Skeletal muscle cell (primary cell): Measurements from ENCODE around the gene SYT6.

Source experiments
- DNase-seq: peaks from one replicate; pipeline ENCODE4 v3.0.0-alpha.2; 2010; ENCODE audit warnings: low read depth
- H3K4me3 ChIP-seq: 2 replicates; pipeline ENCODE4 v1.5.1; 2011; ENCODE audit warnings: low read depth, mild to moderate bottlenecking, control low read depth, low read length, moderate library complexity

SYT6 gene

GRCh38 chr1:114153261-114154145 is at the start of gene SYT6:
Gene SYT6, minus strand, starts transcription at chr1:114153869. Its CDS starts 97 bp downstream, at chr1:114153772.
- H3K4me3 ChIP-seq = peak within 1 kb of the TSS; percentile 38
- no peak for DNase-seq

- no peak overlapping the region for H3K4me3 ChIP-seq
These were observed 47.8 kb upstream of the SYT6 start for GRCh38 chr1:114201486-114201885.

GRCh38 chr1:114199017-114199594 is 45.4 kb upstream of the SYT6 start:
- H3K4me3 ChIP-seq = no peak overlapping the region
- no peak for DNase-seq

More at GRCh38 chr1:114201486-114201885, 47.8 kb upstream of the SYT6 start:
- no peak for DNase-seq

- no peak for DNase-seq
- H3K4me3 ChIP-seq = no peak overlapping the region
These were observed 43.6 kb upstream of the SYT6 start for GRCh38 chr1:114196992-114197907.

- no peak overlapping the region for H3K4me3 ChIP-seq
- DNase-seq = no peak
These were observed 42.1 kb upstream of the SYT6 start for GRCh38 chr1:114195819-114196218.

- no peak overlapping the region for H3K4me3 ChIP-seq
- DNase-seq = no peak
These were observed 38.7 kb upstream of the SYT6 start for GRCh38 chr1:114192328-114192727.

- no peak overlapping the region for H3K4me3 ChIP-seq
These were observed 35.7 kb upstream of the SYT6 start for GRCh38 chr1:114189398-114189797.

GRCh38 chr1:114181356-114181755 is 27.7 kb upstream of the SYT6 start:
- DNase-seq = no peak
- H3K4me3 ChIP-seq = no peak overlapping the region

More at GRCh38 chr1:114189398-114189797, 35.7 kb upstream of the SYT6 start:
- DNase-seq = no peak

GRCh38 chr1:114180742-114181141 is 27.1 kb upstream of the SYT6 start:
- H3K4me3 ChIP-seq = no peak overlapping the region
- DNase-seq = no peak

GRCh38 chr1:114178936-114179335 is 25.3 kb upstream of the SYT6 start:
- H3K4me3 ChIP-seq = no peak overlapping the region
- no peak for DNase-seq

GRCh38 chr1:114177282-114177681 is 23.6 kb upstream of the SYT6 start:
- H3K4me3 ChIP-seq = no peak overlapping the region
- no peak for DNase-seq

GRCh38 chr1:114176366-114176765 is 22.7 kb upstream of the SYT6 start:
- no peak for DNase-seq
- no peak overlapping the region for H3K4me3 ChIP-seq

GRCh38 chr1:114173680-114174079 is 20.0 kb upstream of the SYT6 start:
- DNase-seq = no peak
- H3K4me3 ChIP-seq = no peak overlapping the region

- no peak for DNase-seq
- no peak overlapping the region for H3K4me3 ChIP-seq
These were observed 15.8 kb upstream of the SYT6 start for GRCh38 chr1:114169509-114169908.

GRCh38 chr1:114167226-114167625 is 13.6 kb upstream of the SYT6 start:
- DNase-seq = no peak
- H3K4me3 ChIP-seq = no peak overlapping the region

- no peak for DNase-seq
- no peak overlapping the region for H3K4me3 ChIP-seq
These were observed 11.3 kb upstream of the SYT6 start for GRCh38 chr1:114164840-114165543.

- no peak for DNase-seq
- H3K4me3 ChIP-seq = no peak overlapping the region
These were observed 6.3 kb upstream of the SYT6 start for GRCh38 chr1:114159941-114160340.

GRCh38 chr1:114157275-114157660 is 3.6 kb upstream of the SYT6 start:
- no peak for DNase-seq
- no peak overlapping the region for H3K4me3 ChIP-seq

- DNase-seq = no peak
- H3K4me3 ChIP-seq = no peak overlapping the region
These were observed 3.0 kb upstream of the SYT6 start for GRCh38 chr1:114156538-114157274.
